Left lobe of liver (tissue), 2 donors: Measurements from ENCODE around the gene ATL3. TPM values are rescaled to one million over a fixed set of nuclear protein-coding genes. Genes with fewer than 3 reads are reported as not detected.
A peak's percentile ranks its signal among the peaks of the same experiment; 100 is the strongest.
"Not testable (repeated sequence)": the region's sequence is repeated elsewhere in the genome, so short reads cannot be mapped to it uniquely, and the experiment has no call there.

Experiments used
- ATAC-seq: fragments of 200-7000 bp; cut with Tn5 transposase; one replicate; pipeline ENCODE4 v1.9.1; 2020; ENCODE audit warnings: mild to moderate bottlenecking, moderate library complexity
- DNase-seq: peaks from one replicate; pipeline ENCODE4 v3.0.0-alpha.2; 2020; ENCODE audit warnings: low spot score
- total RNA-seq: library from RNA; stranded (reverse); gene quantifications from one replicate; pipeline ENCODE4 v1.2.1, GENCODE V29; 2021
- donor health status: DM: no; HTN: no; CAD: no; lungs with moderate emphysema.
- donor health status: DM: no; HTN: yes; CAD: no.

The ATL3 gene
- total RNA-seq, 1 donor from 2014 or later, result 29.8 TPM

DNA sequence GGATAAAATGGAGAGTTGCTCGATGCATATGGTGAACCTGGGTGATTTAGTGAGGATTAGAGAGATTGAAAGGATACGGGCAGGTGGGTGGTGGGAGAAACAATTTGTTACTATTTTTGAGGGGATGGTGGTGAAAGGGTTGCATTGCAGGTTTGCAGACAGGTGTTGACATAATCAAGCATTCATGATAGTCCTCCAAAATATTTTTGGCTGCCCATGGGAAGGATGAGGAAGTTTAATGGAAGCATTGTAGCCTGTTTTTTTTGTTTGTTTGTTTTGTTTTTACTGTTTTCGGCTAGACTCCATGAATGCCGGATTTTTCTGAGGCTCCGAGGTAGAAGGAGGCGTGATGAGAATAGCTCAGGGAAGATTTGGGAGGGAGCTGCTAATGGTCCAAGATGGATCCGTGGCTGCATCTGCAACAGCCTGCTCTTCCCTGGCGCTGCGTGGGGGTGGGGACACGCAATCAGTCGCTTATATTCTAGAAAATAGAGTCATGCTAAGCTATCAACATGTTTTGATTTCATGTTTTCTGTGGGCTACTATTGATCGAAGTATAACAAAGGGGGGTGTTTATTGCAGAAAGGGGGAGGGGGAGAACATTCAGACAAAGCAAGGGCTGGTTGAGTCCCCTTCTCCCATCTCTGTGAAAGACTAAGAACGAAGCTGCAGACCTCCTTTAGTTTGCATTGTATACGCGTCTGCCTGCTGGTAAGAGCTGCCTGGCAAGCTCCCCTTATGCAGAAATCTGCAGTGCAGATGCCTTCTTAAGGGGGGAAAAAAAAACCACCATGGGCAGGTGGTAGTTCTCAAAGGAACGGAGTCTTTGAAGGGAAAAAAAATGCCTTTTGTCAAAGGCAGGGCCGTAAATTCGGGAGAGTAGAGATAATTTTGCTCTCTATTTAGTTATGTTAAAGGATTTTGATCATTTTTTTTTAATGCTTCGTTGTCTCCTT lies 11.2 kb upstream of the ATL3 start:
- DNase-seq (no peak), ATAC-seq (peak; percentile 1)

DNA sequence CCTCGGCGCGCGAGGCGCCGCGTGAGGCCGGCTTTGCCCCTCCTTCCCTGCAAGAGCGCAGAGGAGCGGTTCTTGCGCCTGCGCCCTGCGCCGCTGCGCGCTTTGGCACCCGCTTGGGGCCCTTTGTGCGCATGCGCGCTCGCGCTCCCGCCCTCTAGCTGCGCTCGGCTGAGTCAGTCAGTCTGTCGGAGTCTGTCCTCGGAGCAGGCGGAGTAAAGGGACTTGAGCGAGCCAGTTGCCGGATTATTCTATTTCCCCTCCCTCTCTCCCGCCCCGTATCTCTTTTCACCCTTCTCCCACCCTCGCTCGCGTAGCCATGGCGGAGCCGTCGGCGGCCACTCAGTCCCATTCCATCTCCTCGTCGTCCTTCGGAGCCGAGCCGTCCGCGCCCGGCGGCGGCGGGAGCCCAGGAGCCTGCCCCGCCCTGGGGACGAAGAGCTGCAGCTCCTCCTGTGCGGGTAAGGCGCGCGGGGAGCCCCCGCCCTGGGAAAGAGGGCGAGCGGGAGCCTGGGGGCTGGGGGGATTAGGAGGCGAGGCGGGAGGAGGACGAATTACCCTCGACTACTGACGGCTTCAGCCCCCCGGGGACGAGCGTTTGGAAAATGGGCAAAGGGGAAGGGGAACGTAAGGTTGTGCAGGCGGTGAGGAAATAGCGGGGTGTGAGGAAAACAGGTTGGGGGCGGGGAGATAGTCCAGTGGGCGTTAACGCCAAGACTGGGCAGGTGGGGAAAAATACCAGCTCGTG lies 10.3 kb upstream of the ATL3 start, which contains the start of gene RTN3:
RTN3 (plus strand) TSS at position 180 of the 745 bp plus-strand sequence; CDS start at position 317, 137 bp downstream.
- DNase-seq, result peak; percentile 99
- peak; percentile 93 for ATAC-seq

DNA sequence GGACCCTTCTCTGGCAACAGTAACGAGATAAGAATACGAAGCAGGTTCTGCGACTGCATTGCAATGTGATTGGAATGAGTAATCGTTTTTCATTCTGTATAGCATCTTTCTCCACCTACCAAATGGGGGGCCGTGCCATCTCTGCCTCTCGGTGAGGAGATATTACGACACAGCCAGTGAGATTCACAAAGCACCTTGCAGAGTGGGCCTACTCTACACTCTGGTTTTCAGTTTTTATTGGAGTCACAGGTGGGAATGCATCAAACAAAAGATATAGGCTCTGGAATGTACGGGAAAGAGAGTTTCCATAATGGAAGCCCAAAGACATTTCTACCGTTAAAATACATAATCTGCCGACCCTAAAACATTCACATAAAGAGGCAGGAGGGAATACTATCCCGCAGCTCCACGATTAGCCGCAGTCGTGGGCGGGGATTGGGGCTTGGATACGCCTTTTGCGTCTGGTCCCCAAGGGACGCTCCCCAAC lies 9.7 kb upstream of the ATL3 start:
- DNase-seq, result no peak
- ATAC-seq, result no peak

DNA sequence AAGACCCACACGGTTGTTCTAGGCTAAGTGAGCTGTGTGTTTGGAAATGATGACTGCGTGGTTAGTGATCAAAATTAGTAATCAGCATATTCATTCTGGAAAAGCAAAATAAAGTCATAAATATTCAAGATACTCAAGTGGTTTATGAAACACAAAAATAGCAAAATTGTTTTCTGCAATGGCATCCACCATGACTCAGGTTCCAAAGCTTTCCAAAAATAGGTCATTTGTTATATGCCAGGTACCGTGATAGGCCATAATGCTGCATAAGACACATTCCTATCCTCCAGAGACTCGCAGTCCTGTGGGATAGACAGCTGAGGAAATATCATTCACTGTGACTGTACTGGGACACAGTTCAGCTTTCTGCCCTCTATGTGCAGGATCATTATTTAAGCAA lies 2.4 kb upstream of the ATL3 start:
- DNase-seq, result no peak
- ATAC-seq, result no peak

DNA sequence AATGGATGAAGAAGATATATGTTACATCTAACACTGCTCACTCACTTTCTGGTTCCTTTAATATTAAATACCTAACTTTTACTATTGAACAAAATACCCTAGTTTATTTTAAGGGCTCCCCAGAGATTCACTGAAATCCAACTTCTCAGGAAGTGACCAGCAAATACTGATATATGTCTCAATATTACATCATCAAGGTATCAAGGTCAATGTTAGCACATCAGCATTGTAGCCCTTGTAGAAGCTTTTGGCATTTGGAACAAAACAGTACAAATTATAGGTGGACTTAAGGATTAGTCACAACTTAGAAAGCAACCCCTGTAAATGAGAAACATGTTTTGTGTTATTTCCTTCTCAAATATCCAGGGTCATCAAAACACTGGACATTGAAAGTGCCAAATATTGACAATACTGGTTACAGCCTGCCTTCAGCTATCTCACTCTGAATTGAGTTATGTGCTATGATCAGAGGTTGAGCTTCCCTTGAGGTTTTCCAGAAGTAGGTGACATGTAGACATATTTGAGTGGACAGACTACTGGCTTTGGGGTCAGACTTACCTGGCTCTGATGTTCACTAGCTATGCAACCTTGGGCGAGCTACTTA lies 1.9 kb upstream of the ATL3 start:
- ATAC-seq (no peak), DNase-seq (no peak)

DNA sequence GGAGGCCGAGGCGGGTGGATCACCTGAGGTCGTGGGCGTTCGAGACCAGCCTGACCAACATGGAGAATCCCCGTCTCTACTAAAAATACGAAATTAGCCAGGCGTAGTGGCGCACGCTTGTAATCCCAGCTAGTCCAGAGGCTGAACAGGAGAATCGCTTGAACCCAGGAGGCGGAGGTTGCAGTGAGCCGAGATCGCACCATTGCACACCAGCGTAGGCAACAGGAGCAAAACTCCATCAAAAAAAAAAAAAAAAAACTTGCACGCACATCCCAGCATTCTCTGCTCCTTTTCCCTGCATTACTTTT lies 934 bp upstream of the ATL3 start:
- no peak for DNase-seq
- no peak for ATAC-seq

DNA sequence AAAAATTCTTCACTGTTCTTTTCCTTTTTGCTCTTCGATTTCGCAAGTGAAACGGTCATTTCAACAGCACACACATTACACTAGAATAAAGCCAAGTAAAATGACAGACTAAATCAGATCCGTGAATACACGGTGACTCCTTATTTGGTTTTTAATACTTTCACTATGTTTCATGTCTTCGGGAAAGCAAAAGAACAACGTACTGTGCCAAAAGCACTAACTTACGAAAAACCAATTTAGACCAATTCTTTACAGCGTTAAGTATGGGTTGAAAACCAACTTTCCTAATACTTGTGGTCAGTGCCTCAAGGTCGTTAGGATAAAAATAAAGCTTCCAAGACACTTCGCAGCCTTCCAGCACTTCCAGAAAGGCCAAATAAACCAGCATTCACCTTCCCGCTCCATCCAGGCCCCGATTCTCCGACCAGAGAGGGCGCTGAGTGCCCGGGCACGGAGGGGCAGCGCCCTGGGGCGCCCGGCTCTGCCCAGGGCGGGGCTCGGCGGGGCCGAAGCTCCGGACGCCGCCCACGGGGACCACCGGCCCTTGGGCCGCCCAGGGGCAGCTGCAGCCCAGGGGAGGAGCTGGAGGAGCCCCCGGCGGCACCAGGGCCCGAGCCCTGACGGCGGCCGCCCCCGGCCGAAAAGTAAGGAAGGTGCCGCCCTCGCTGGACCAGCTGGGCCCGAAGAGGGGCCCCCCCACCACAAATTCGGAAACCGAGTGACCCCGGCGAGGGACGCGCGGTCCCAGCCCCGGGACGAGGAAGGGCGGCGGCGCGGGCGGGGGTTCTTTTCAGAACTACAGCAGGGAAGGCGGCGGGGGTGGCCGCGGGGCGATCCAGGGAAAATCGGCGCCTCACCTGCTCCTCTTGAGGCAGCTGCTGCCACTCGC lies 499 bp downstream of the ATL3 start:
- ATAC-seq (peak; percentile 75), DNase-seq (peak; percentile 68)

DNA sequence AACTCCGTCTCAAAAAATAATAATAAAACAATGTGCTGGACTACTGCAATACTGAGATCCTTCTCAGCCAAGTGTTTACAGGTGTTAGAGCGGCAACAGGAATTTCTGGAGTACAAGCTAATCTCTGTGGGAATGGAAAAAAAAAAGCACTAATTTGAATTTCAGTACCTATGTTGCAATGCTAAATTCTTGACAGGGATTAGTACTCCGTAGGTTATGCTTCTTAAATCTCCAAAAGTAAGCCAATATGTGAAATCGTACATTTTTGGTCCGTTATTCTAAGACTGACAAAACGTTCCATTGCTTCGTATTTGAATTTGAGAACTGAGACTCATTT lies 1.1 kb downstream of the ATL3 start:
- ATAC-seq, result no peak
- no peak for DNase-seq

DNA sequence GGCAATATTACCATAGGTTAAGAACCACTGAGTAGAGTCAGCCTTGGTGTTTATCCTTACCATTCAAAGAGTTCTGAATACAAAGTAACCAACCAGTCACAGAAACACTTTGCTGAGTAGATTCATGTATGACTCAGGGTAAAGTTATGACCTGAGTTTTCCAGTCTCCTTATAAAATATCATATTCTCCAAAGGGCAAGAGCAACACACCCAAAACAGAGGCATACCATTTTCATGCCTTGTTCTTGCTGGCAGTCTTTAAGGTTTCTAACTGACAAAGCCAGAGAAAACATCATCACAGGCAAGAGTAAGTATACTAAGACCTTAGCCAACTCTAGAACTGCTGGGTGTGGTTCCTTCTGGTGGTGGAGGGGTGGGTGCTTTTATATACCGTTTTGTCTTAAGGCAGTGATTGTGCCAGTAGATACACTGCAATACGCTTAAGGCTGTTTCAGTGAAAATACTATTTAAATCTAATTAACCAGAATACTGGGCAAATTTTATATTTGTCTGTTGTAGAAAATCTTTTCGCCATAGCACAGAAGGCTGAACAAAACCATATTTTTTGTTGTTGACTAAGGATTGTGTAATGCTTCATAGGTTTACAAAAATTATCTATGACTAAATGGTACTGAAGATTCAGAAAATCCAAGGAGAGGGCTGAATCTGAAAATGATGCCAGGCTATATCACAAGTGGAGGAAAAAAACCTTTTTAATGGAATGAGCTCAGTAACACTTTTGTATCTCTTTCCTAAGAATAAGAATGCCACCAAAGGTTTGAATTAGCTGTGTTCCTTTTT lies 3.0 kb downstream of the ATL3 start:
- no peak for ATAC-seq
- no peak for DNase-seq

DNA sequence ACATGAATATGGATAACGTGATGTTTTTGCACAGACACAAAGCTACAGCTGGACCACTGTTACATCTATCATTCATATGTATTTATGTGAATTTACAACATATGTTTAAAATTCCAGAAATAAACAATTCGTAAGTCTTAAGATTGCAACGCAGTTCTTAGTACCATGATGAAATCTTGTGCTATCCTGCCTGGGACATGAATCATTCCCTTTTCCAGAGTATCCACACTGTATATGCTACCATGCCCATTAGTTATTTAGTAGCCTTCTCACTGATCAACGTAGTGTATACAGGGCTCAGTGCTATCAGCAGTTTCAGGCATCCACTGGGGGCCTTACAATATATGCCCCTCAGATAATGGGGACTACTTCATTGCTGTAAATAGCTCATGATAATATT lies 4.3 kb downstream of the ATL3 start:
- DNase-seq (no peak), ATAC-seq (no peak)

DNA sequence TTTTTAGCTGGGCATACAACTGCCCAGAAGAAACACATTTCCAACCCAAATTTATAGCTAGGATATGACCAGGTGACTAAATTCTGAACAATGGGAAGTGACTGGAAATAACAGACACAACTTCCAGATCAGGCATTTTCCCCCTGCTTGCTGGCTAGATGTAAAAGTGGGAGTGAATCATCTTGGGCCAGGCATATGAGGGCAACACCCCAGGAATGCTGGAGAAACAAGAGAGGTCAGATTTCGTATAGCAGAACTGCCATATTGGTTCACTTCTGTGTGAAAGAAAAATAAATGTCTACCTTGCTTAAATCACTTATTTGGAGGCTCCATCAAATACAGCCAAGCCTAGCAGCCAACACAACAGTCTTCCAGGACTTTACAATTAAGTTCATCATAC lies 7.4 kb downstream of the ATL3 start:
- no peak for ATAC-seq
- no peak for DNase-seq

DNA sequence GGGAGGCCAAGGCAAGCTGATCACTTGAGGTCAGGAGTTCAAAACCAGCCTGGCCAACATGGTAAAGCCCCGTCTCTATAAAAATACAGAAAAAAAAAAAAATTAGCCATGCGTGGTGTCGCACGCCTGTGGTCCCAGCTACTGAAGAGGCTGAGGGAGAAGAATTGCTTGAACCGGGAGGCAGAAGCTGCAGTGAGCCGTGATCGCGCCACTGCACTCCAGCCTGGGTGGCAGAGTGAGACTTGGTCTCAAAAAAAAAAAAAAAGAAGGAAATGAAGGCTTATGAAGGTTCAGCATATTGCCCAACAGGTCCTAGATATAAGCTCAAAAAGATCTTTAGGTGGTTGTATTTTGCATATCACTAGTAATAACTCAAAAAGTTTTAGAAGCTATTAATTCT lies 10.2 kb downstream of the ATL3 start:
- ATAC-seq, result no peak
- DNase-seq, result no peak

DNA sequence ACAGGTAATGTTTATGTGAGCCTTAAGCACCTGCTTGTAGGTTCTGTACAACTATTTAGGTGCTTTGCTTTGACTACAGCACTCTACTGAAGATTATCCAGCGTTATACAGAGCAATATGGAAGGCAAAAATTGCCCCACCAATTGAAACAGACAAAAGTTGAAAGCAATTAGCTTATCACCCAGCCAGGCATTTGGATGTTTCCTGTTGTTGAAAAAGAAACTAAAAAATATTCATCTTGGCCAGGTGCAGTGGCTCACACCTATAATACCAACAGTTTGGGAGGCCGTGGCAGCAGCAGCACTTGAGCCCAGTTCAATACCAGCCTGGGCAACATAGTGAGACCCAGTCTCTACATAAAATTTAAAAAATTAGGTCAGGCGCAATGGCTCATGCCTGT lies 18.5 kb downstream of the ATL3 start:
- ATAC-seq (no peak), DNase-seq (no peak)

DNA sequence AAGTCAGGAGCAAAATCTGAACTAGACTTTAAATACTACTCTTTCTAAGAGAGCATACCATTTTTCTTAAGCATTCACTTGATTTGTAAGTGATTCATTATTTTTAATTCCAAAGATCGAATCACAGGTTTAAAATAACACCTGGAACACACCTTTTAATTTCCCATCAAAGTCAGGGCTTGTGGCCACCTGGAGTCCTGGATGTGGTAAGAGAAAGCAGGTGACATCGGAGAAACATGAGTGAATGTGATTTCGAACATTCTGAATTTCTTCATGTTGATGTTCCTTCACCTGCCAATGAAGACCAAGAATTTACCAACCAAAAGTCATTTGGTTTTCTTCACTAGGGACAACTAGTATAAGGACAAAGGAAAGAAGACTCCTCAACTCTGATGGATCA lies 28.0 kb downstream of the ATL3 start:
- ATAC-seq, result no peak
- DNase-seq, result no peak

DNA sequence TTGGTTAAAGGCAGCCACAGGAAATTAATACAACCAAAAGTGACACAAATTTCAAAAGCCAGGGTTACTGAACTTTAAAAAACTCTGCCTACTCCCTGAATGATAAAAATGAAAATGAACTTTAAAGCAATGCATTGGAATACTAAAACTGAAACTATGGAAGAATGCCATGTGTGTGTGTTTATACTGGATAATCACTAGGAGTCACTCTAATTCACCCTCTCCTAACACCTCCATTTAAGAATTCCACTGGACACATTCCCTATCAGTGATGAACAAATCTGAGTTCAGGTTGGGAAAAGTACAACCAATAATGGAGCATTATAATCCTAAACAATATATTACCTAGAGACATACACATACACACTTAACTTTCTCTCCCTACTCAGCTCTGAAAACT lies 29.4 kb downstream of the ATL3 start:
- DNase-seq (no peak), ATAC-seq (peak; percentile 80)

DNA sequence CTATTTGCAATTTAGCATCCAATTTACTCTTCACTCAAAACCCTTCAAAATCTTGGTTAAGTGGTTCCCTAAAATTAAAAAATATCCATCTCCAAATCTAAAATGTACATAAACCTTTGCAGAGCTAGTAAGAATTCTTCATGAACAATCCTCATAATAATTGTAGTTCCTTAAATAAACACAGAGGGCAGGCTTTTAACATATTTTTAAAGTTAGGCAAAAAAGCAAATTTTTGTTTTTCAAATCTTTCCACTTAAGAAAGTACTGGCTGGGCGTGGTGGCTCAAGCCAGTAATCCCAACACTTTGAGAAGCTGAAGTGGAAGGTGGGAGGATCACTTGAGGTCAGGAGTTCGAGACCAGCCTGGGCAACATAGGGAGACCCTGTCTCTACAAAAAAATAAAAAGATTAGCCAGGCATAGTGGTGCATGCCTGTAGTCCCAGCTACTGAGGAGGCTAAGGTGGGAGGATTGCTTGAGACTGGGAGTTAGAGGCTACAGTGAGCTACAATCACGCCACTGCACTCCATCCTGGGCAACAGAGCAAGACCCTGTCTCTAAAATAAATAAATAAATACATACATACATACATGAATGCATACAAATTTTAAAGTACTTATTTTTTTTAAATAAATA lies 31.9 kb downstream of the ATL3 start:
- DNase-seq (no peak), ATAC-seq (peak; percentile 25)

DNA sequence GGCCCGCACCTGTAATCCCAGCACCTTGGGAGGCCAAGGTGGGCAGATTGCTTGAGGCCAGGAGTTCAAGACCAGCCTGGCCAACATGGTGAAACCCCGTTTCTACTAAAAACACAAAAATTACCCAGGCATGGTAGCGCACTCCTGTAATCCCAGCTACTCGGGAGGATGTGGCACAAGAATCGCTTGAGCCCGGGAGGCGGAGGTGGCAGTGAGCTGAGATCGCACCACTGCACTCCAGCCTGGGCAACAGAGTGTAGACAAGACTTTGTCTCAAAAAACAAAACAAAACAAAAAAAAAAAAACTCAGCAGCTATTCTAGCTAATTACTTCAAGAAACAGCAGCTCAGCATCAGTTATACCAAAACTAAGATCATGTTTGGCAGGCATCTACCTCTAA lies 32.7 kb downstream of the ATL3 start:
- ATAC-seq, DNase-seq: not testable (repeated sequence)

DNA sequence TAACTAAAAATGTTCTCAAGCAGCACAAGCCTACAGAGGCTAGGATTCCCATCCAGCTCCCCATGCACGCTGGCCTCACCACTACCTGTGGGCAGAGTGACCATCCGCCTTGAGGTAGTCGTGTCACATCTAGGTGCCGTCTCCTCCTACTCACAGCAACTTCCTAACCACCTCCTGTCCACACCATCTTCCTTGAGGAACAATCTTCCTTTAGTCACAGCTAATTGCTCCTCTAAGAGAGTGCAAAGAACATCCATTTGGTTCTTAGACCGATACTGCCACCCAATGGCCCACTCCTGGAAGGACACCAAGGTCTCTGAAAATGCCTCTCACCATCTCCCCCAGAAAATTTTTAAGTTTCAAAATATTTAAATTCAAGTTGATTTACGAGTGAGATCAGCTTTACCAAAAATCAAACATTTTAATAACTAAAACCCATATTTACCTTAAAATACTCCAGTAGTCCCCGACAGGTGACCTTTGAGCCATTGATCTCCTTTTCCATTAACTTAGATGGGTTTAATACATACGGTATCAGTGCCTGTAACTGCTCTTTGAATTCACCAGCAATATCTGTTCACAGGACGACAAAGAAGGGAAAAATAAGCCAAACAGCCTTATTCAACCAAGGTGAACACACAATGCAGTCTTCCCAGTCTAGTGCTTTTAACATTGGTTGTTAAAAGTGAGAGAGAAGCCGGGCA lies 35.3 kb downstream of the ATL3 start:
- ATAC-seq (peak; percentile 87), DNase-seq (peak; percentile 51)

DNA sequence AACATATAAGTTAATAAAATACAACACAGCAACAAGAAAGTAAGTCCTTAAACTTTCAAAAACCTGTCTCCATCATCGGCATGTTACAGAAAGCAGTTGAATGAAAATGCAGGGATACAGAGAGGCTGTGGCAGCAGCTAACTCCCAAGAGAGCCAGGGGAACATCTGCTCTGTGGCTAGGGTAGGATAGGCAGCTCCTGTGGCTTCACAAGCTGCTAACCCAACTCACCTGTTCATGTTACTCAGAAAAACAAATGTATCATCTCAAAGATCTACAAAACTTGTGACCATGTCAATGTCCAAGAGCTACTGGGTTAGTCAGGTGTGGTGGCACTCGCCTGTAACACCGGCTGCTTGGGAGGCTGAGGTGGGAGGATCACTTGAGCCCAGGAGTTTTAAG lies 41.8 kb downstream of the ATL3 start:
- DNase-seq (no peak), ATAC-seq (no peak)
